HepG2 (cell line): ENCODE data around the gene UGT1A7. TPM values are rescaled to one million over a fixed set of nuclear protein-coding genes. Genes with fewer than 3 reads are reported as not detected.

Experiments used
- ARID5B ChIP-seq: IDR thresholded peaks from 2 replicates; pipeline ENCODE4 v1.4.0; 2020; ENCODE audit warnings: mild to moderate bottlenecking, missing genetic modification reagents
- EZH2 ChIP-seq: conservative IDR thresholded peaks from 2 replicates; pipeline ENCODE4 v1.6.1; 2012; ENCODE audit warnings: mild to moderate bottlenecking, low read depth, low read length, moderate library complexity
- HIVEP1 ChIP-seq: sonication (generic); formaldehyde crosslinking; IDR thresholded peaks from 2 replicates; pipeline ENCODE4 v1.4.0; 2020; ENCODE audit warnings: mild to moderate bottlenecking, missing genetic modification reagents
- KDM5B ChIP-seq: sonication (generic); formaldehyde crosslinking; IDR thresholded peaks from 2 replicates; pipeline ENCODE4 v1.4.0; 2020; ENCODE audit warnings: missing genetic modification reagents, mild to moderate bottlenecking, borderline replicate concordance
- NR2C2 ChIP-seq: sonication (generic); formaldehyde crosslinking; IDR thresholded peaks from 2 replicates; pipeline ENCODE4 v1.4.0; 2020; ENCODE audit warnings: missing genetic modification reagents, mild to moderate bottlenecking, moderate library complexity, borderline replicate concordance
- NR2F6 ChIP-seq, 2 experiments: IDR thresholded peaks; 2 replicates each; pipeline ENCODE4 v1.6.1; 2016; ENCODE audit warnings: antibody characterized with exemption in 1 of 2, mild to moderate bottlenecking in 1 of 2
- RXRA ChIP-seq: sonication (generic); formaldehyde crosslinking; IDR thresholded peaks from 2 replicates; pipeline ENCODE4 v1.5.1; 2020; ENCODE audit warnings: missing genetic modification reagents
- ZBTB21 ChIP-seq: sonication (generic); formaldehyde crosslinking; IDR thresholded peaks from 2 replicates; pipeline ENCODE4 v1.4.0; 2020; ENCODE audit warnings: missing genetic modification reagents
- ZBTB25 ChIP-seq: IDR thresholded peaks from 2 replicates; pipeline ENCODE4 v1.6.1; 2018; ENCODE audit warnings: missing genetic modification reagents
- ZFP91 ChIP-seq: sonication (generic); formaldehyde crosslinking; IDR thresholded peaks from 2 replicates; pipeline ENCODE4 v1.9.0; 2022; ENCODE audit warnings: missing genetic modification reagents, mild to moderate bottlenecking, borderline replicate concordance
- ZNF225 ChIP-seq: sonication (generic); formaldehyde crosslinking; IDR thresholded peaks from 2 replicates; pipeline ENCODE4 v1.4.0; 2020; ENCODE audit warnings: mild to moderate bottlenecking, missing genetic modification reagents
- ZNF274 ChIP-seq: sonication (generic); formaldehyde crosslinking; IDR thresholded peaks from 2 replicates; pipeline ENCODE4 v1.5.1; 2020; ENCODE audit warnings: mild to moderate bottlenecking, missing genetic modification reagents
- ZNF292 ChIP-seq: sonication (generic); formaldehyde crosslinking; IDR thresholded peaks from 2 replicates; pipeline ENCODE4 v1.8.1; 2022; ENCODE audit warnings: mild to moderate bottlenecking, low read depth, missing genetic modification reagents, borderline replicate concordance
- ZNF512B ChIP-seq: sonication (generic); formaldehyde crosslinking; IDR thresholded peaks from 2 replicates; pipeline ENCODE4 v1.5.1; 2020; ENCODE audit warnings: missing genetic modification reagents, mild to moderate bottlenecking, borderline replicate concordance
- ZNF558 ChIP-seq: sonication (generic); formaldehyde crosslinking; IDR thresholded peaks from 2 replicates; pipeline ENCODE4 v1.9.0; 2022; ENCODE audit warnings: mild to moderate bottlenecking, missing genetic modification reagents, borderline replicate concordance
- ZNF740 ChIP-seq: sonication (generic); formaldehyde crosslinking; IDR thresholded peaks from 2 replicates; pipeline ENCODE4 v1.4.0; 2020; ENCODE audit warnings: missing genetic modification reagents
- polyA plus RNA-seq, 8 experiments: library from polyadenylated mRNA; depleted of rRNA in 3 of 8; stranded (reverse) in 7 of 8; unstranded in 1 of 8; fragments of >200 nt; fragmentation: Illumina TruSeq in 4 of 8; extraction: Trizol in 4 of 8; gene quantifications; 2 replicates each; pipeline versions ENCODE4 v1.2.1 to v1.2.3, GENCODE V29; 2011 to 2016; ENCODE audit warnings: low read depth in 4 of 8, missing spikeins in 1 of 8, mixed read lengths in 1 of 8; ENCODE audit not compliant: insufficient read depth in 1 of 8
- total RNA-seq, 5 experiments: library from RNA; depleted of rRNA; stranded (reverse); fragments of >200 nt; fragmentation: Illumina TruSeq; extraction: Trizol; gene quantifications; 2 replicates each; pipeline ENCODE4 v1.2.3, GENCODE V29; 2016; ENCODE audit warnings: low read depth in 1 of 5

The UGT1A7 gene
- total and polyA plus RNA-seq, 2 of the 13 experiments (the other 11 are each of a cell fraction or from before 2014, with no cell fraction given), result not detected

- TF ChIP-seq ZNF740 (0 out of 2 replicates have a peak, but pooled peaks have one; percentile 20), ZBTB25 (CRISPR knock-in tag) (no peak), ZNF512B (CRISPR knock-in tag) (no peak), ARID5B (0 out of 2 replicates have a peak, but pooled peaks have one; percentile 14), EZH2 (no peak), ZFP91 (0 out of 2 replicates have a peak, but pooled peaks have one; percentile 36), KDM5B (peak; percentile 41; the same call in 1 of the 2 replicates), ZNF274 (CRISPR knock-in tag) (0 out of 2 replicates have a peak, but pooled peaks have one; percentile 35), ZNF292 (CRISPR knock-in tag) (peak; percentile 31; the same call in 1 of the 2 replicates), NR2F6 (IDR thresholded peaks at IDR 0.05) (no peak), NR2F6 (CRISPR knock-in tag; IDR thresholded peaks at IDR 0.05) (0 out of 2 replicates have a peak, but pooled peaks have one; percentile 9), ZBTB21 (no peak), RXRA (0 out of 2 replicates have a peak, but pooled peaks have one; percentile 6), ZNF225 (peak; percentile 5; the same call in 1 of the 2 replicates), ZNF558 (CRISPR knock-in tag) (peak; percentile 34; the same call in 1 of the 2 replicates), HIVEP1 (peak; percentile 60; the same call in 1 of the 2 replicates), NR2C2 (CRISPR knock-in tag) (peak; percentile 23; the same call in 1 of the 2 replicates)
These were observed 136.4 kb downstream of the UGT1A7 start (continued) for GRCh38 chr2:233817995-233818638.
